Measurements from ENCODE around the gene PCNX4. TPM values are rescaled to one million over a fixed set of nuclear protein-coding genes. Genes with fewer than 3 reads are reported as not detected.

The PCNX4 gene
- total RNA-seq, 1 experiment from 2014 or later: 48.4 TPM

GRCh38 chr14:60111732-60112131, 20.0 kb downstream of the PCNX4 start:
- Histone ChIP-seq H3K27ac (ENCODE audit: low read depth, low read length) (no peak overlapping the region), H3K4me3 (replicated peaks in 1 of 2; ENCODE audit: low read depth in 1 of 2, low read length in 2 of 2) (no peak overlapping the region), H4K20me1 (ENCODE audit: insufficient read depth) (peaks cover 4% of the 10 kb centered on the region; the same call in 1 of the 2 replicates), H3K4me2 (ENCODE audit: low read length) (no peak overlapping the region), H3K9ac (ENCODE audit: low read length) (no peak overlapping the region), H3K4me1 (ENCODE audit: control insufficient read depth in 1 of 2, insufficient read depth in 2 of 2, low read length in 2 of 2) (no peaks in the 10 kb centered on the region), H3K27me3 (ENCODE audit: insufficient read depth, low read length) (no peaks in the 10 kb centered on the region), H3K36me3 (ENCODE audit: control insufficient read depth in 1 of 2, insufficient read depth in 2 of 2, low read length in 2 of 2) (peaks cover 0 to 3% of the 10 kb centered on the region in 2 experiments; a peak in 2 of 4 replicates), H2AFZ (ENCODE audit: low read depth, low read length, poor library complexity, severe bottlenecking) (no peak overlapping the region), H3K79me2 (ENCODE audit: insufficient read depth, low read length) (peaks cover 64% of the 10 kb centered on the region), H3K9me2 (ENCODE audit: insufficient read depth) (no peaks in the 10 kb centered on the region), H3K9me3 (ENCODE audit: control insufficient read depth in 1 of 2, insufficient read depth in 1 of 2, low read depth in 1 of 2, low read length in 2 of 2) (no peaks in the 10 kb centered on the region)
- no peak for ATAC-seq
- no peak for DNase-seq (ENCODE audit: low read depth, low spot score)
- ChIA-PET RAD21 (ENCODE audit: low non-redundant PET in 1 of 2, low total read pairs in 2 of 2, uncharacterized antibody in 2 of 2, unreplicated experiment in 2 of 2) (no interaction called here), CTCF (no interaction called here), POLR2A (no interaction called here)
- TF ChIP-seq EZH2phosphoT487 (IDR thresholded peaks at IDR 0.05; ENCODE audit: borderline replicate concordance) (no peak), MAX (IDR thresholded peaks at IDR 0.05) (no peak), YY1 (IDR thresholded peaks at IDR 0.05; ENCODE audit: extremely low read depth, insufficient replicate concordance, low read depth, low read length) (no peak), SIN3A (IDR thresholded peaks at IDR 0.05; ENCODE audit: low read depth) (no peak)
- intact Hi-C loops (cut with micrococcal nuclease): no loop called here
- no TSS peak for BruUV-seq (replicated peaks)

- ChIA-PET CTCF (no interaction called here), POLR2A (no interaction called here), RAD21 (ENCODE audit: low non-redundant PET in 1 of 2, low total read pairs in 2 of 2, uncharacterized antibody in 2 of 2, unreplicated experiment in 2 of 2) (no interaction called here)
- peaks cover 39% of the 10 kb centered on the region for H3K79me2 ChIP-seq (ENCODE audit: insufficient read depth, low read length)
- DNase-seq (ENCODE audit: low read depth, low spot score) (no peak), ATAC-seq (no peak)
- no peaks in the 10 kb centered on the region for H3K9me2 ChIP-seq (ENCODE audit: insufficient read depth)
- H3K4me1 ChIP-seq (ENCODE audit: control insufficient read depth in 1 of 2, insufficient read depth in 2 of 2, low read length in 2 of 2): no peaks in the 10 kb centered on the region
- no TSS peak for BruUV-seq (replicated peaks)
- peaks cover 16 to 19% of the 10 kb centered on the region in 2 experiments for H3K36me3 ChIP-seq (ENCODE audit: control insufficient read depth in 1 of 2, insufficient read depth in 2 of 2, low read length in 2 of 2)
- no peaks in the 10 kb centered on the region for H3K9me3 ChIP-seq (ENCODE audit: control insufficient read depth in 1 of 2, insufficient read depth in 1 of 2, low read depth in 1 of 2, low read length in 2 of 2)
- H3K27me3 ChIP-seq (ENCODE audit: insufficient read depth, low read length): no peaks in the 10 kb centered on the region
- no peak overlapping the region for H3K27ac ChIP-seq (ENCODE audit: low read depth, low read length)
- H3K4me2 ChIP-seq (ENCODE audit: low read length): no peak overlapping the region
- no peak for TF ChIP-seq ZNF274 (IDR thresholded peaks at IDR 0.05; ENCODE audit: low read depth, low read length)
- TF ChIP-seq SIN3A (IDR thresholded peaks at IDR 0.05; ENCODE audit: low read depth): no peak
- no peak for TF ChIP-seq ZBTB33 (IDR thresholded peaks at IDR 0.05; ENCODE audit: extremely low read depth, insufficient replicate concordance, low read length)
- TF ChIP-seq JUND (IDR thresholded peaks at IDR 0.05): no peak
- TF ChIP-seq ELF1 (IDR thresholded peaks at IDR 0.05; ENCODE audit: borderline replicate concordance, low read depth): no peak
- no peak for TF ChIP-seq POLR2AphosphoS5 (IDR thresholded peaks at IDR 0.05; ENCODE audit: low read depth, low read length)
- TF ChIP-seq EZH2 (IDR thresholded peaks at IDR 0.05): no peak
- no peak for TF ChIP-seq CEBPB (IDR thresholded peaks at IDR 0.05; ENCODE audit: low read depth)
- TF ChIP-seq SP1 (IDR thresholded peaks at IDR 0.05; ENCODE audit: low read depth): no peak
- TF ChIP-seq TCF7L2 (IDR thresholded peaks at IDR 0.05; ENCODE audit: borderline replicate concordance, extremely low read depth, insufficient read depth, insufficient read length): no peak
- TF ChIP-seq EZH2phosphoT487 (IDR thresholded peaks at IDR 0.05; ENCODE audit: borderline replicate concordance): no peak
- TF ChIP-seq RAD21 (IDR thresholded peaks at IDR 0.05; ENCODE audit: low read depth): no peak
- no peak for TF ChIP-seq EGR1 (IDR thresholded peaks at IDR 0.05; ENCODE audit: low read depth)
- TF ChIP-seq MAX (IDR thresholded peaks at IDR 0.05): no peak
- no peak for TF ChIP-seq ATF3 (IDR thresholded peaks at IDR 0.05)
- no peak overlapping the region for H3K4me3 ChIP-seq (replicated peaks in 1 of 2; ENCODE audit: low read depth in 1 of 2, low read length in 2 of 2)
- no peak overlapping the region for H3K9ac ChIP-seq (ENCODE audit: low read length)
- intact Hi-C loops (cut with micrococcal nuclease): no loop called here
- H4K20me1 ChIP-seq (ENCODE audit: insufficient read depth): peaks cover 4% of the 10 kb centered on the region; the same call in 1 of the 2 replicates
- H2AFZ ChIP-seq (ENCODE audit: low read depth, low read length, poor library complexity, severe bottlenecking): no peak overlapping the region
Observed at GRCh38 chr14:60114881-60115280, 23.2 kb downstream of the PCNX4 start.

Measured in HCT116 (cell line).